ENCODE results near the gene MYORG. TPM values are rescaled to one million over a fixed set of nuclear protein-coding genes. Genes with fewer than 3 reads are reported as not detected.

Gene MYORG
- 1 to 10 TPM in 1 of 2 donors, under 1 TPM in 1; 0.67 to 5.5 TPM for total RNA-seq

DNA sequence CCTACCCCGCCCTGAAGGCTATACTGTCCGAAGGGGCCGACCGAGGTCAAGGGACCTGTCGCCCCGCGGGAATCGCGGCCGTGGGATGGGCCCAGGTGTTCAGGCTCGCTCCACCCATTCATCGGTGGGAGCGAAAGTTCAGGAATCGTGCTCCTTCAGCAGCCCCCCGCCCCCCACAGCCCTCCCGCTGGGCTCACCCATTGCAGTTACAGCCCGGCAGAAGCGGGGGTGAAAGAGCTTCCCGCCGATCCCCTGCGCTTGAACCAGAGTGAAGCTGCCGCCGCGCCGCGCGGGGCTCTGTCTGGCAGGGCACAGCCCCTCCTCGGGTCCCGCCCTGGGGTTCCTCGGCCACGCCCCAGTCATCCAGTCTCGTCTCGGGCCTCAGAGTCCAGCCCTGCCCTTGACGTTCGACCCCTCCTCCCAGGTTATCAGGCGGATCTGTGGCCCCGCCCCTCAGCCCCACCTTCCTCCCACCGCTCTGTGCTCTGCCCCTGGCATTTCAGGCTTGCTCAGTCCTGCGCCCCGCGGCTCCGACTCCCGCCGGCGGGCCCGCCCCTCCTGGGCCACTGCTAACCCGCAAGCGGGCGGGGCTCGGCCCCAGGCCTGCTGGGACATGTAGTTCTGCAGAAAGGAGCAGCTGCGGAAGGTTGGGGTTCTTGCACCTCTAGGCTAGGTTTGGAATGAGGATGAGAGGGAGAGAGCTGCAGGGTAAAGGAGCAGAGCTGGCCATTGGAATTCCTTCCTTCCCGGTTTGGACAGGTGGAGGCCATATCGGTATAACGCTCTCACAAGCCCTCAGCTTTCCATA is at the start of gene MYORG:
Gene MYORG, minus strand, starts transcription at position 303 of the 808 bp plus-strand sequence. CDS start 3,955 bp downstream, outside the sequence.

DNA sequence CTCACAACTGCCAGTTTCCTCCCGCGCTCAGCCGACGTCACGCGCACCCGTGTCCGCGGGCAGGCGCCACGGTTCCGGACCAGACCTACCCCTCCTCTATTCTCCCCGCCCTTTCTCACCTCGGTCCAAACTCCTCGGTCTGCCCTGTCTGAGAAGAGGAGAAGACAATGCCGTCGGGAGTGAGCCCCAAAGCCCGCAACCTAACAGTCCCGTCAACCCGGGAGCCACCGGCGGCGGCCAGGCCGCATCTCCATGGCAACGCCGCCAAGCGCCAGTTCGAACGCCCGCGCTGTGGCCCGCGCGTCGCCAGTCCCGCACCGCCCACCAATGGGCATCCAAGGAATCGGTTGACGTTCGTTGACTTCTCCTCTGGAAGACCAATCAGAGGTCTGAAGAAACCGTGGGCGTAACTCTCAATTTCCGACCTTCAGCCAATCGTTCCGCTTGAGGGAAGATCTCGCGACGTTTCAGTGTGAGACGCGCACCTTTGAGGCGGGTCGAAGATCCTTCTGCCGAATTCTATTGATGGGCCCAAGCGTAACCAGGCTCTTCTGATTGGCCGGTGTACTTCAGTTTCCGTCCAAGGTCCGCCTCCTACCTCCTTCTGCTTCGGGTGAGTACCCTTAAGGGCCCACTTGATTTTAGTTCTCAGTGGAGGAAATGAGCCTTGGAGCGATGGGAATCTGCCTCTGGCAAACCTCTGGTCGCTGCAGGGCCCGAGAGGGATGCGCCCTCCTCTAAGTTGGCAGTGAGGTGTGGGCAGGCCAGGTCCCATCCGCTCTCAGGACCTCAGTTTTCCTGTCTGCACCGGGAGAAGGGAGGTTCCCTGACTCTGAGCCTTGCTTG is 47.5 kb downstream of the MYORG start, which contains the start of the genes KIF24 and NUDT2:
Gene KIF24, minus strand, starts transcription at position 282 of the 846 bp plus-strand sequence. CDS start 17,922 bp downstream, outside the sequence.
Gene NUDT2, plus strand, starts transcription at position 583 of the 846 bp plus-strand sequence. CDS start 9,471 bp downstream, outside the sequence.

Small RNA genes within 50 kb of the gene (small RNA-seq; reads per million reads assigned to genes)
- gene RF00019, result 0 reads per million in 2 donors

Other genes with a start within 250 kb of the MYORG start
- 10 to 100 TPM; 28.3 to 36.5 TPM for gene UBAP1, start 197.9 kb downstream of the MYORG start, total RNA-seq
- 1 to 10 TPM; 5.5 to 7.7 TPM for gene KIF24, start 47.6 kb downstream of the MYORG start, total RNA-seq
- 10 to 100 TPM; 12.7 to 22.6 TPM for gene NUDT2, start 47.3 kb downstream of the MYORG start, total RNA-seq
- 10 to 100 TPM; 16.0 to 18.2 TPM for gene FAM219A, start 81.7 kb upstream of the MYORG start, total RNA-seq
- gene DNAI1, start 81.9 kb upstream of the MYORG start, total RNA-seq, result not detected
- gene ENHO, start 146.1 kb upstream of the MYORG start, total RNA-seq, result 1 to 10 TPM in 1 of 2 donors, under 1 TPM in 1; 0.67 to 1.4 TPM
- under 1 TPM in 1 of 2 donors, not detected in 1; 0.34 TPM for gene CNTFR, start 212.8 kb upstream of the MYORG start, total RNA-seq
- 10 to 100 TPM; 15.8 to 21.3 TPM for gene RPP25L, start 235.2 kb upstream of the MYORG start, total RNA-seq
- 10 to 100 TPM; 71.2 to 73.3 TPM for gene DCTN3, start 243.6 kb upstream of the MYORG start, total RNA-seq

Data from melanocyte of skin (primary cell).